ENCODE results near the gene MAGEC3.

MAGEC3 gene

DNA sequence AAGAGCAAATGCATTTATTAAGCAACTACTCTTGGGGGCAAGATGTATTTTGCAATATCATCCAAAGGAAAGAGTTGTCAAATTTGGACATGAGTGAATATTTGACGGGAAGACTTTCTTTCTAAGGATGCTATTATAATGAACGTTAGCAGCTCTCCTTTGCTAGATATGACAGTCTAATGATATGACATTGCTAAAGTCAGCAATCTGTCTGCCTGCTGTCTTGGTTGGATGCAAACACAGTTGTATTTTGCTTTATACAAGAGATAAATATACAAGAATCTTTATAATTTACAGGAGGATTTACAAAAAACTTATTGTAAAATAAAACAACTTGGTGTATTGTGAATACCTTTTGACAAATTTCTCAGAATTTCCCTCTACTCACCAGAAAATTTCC is 103.1 kb downstream of the MAGEC3 start:
- no peak overlapping the region for H3K4me3 ChIP-seq (ENCODE audit: low read depth, low read length)

DNA sequence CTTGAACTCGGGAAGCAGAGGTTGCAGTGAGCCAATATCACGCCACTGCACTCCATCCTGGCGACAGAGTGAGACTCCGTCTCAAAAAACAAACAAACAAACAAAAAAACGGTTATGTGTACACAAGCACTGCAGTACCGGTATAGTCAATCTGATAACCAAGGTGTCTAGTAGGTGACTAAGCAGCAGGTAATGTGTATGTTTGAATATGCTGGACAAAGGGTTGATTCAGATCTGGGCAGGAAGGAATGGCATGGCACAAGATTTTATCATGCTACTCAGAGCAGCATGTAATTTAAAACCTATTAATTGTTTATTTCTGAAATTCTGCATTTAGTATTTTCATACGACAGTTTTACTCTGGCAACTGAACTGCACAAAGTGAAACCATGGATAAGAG is 107.3 kb downstream of the MAGEC3 start:
- H3K4me3 ChIP-seq (ENCODE audit: low read depth, low read length), result no peak overlapping the region

DNA sequence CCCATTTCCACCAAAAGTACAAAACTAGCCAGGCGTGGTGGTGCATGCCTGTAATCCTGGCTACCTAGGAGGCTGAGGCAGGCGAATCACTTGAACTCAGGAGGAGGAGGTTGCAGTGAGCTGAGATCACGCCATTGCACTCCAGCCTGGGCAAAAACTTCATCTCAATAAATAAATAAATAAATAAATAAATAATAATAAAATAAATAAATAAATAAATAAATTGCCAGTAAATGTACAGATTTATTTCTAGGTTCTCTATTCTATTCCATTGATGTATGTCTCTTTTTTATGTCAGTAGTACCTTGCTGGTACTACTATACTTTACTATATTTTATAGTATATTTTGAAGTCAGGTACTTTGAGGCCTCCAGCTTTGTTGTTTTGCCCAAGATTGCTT is 109.2 kb downstream of the MAGEC3 start:
- no peak overlapping the region for H3K4me3 ChIP-seq (ENCODE audit: low read depth, low read length)
